Measurements from ENCODE around the gene RALGPS2. TPM values are rescaled to one million over a fixed set of nuclear protein-coding genes. Genes with fewer than 3 reads are reported as not detected.

Gene RALGPS2
- total RNA-seq, 5 donors from 2014 or later (not counting 1 experiment from before 2014, with no cell fraction given), result 11.2 to 17.5 (median 12.4) TPM

GRCh38 chr1:178810585-178810984, 85.5 kb downstream of the RALGPS2 start:
- Mint-ChIP-seq H3K4me3 (no peak overlapping the region), H3K36me3 (peaks cover 21% of the 10 kb centered on the region), H3K9me3 (no peaks in the 10 kb centered on the region), H3K4me1 (peaks cover 0 to 1% (median 0%) of the 10 kb centered on the region in 3 donors), H3K27ac (no peak overlapping the region), H3K27me3 (no peaks in the 10 kb centered on the region)
- Histone ChIP-seq H3K9me3 (no peaks in the 10 kb centered on the region), H3K27me3 (replicated peaks in 1 of 2; ENCODE audit: control insufficient read depth in 2 of 2, extremely low read depth in 1 of 2, insufficient read depth in 2 of 2, low read length in 1 of 2) (no peaks in the 10 kb centered on the region), H3K36me3 (ENCODE audit: control insufficient read depth in 2 of 2, extremely low read depth in 1 of 2, insufficient read depth in 1 of 2, low read length in 1 of 2) (no peaks in the 10 kb centered on the region), H3K4me3 (ENCODE audit: control insufficient read depth in 1 of 2, extremely low read depth in 1 of 2, low read length in 1 of 2) (no peak overlapping the region), H3K27ac (ENCODE audit: low read length) (no peak overlapping the region), H3K4me1 (ENCODE audit: control insufficient read depth in 1 of 2, extremely low read depth in 1 of 2, insufficient read depth in 2 of 2, low read length in 2 of 2) (no peaks in the 10 kb centered on the region)
- ChIA-PET POLR2A (no interaction called here), CTCF (no interaction called here)
- DNase-seq (no peak), ATAC-seq (replicated peaks in 1 of 4) (no peak)

- Mint-ChIP-seq H3K36me3 (peaks cover 18% of the 10 kb centered on the region), H3K4me1 (peaks cover 0 to 4% (median 0%) of the 10 kb centered on the region in 3 donors), H3K27ac (no peak overlapping the region), H3K4me3 (no peak overlapping the region), H3K27me3 (no peaks in the 10 kb centered on the region), H3K9me3 (peaks cover 0 to 1% (median 0%) of the 10 kb centered on the region in 3 donors)
- POLR2A ChIA-PET, result no interaction called here
- no peaks in the 10 kb centered on the region for H3K36me3 ChIP-seq (ENCODE audit: control insufficient read depth in 2 of 2, extremely low read depth in 1 of 2, insufficient read depth in 1 of 2, low read length in 1 of 2)
- H3K9me3 ChIP-seq, result no peaks in the 10 kb centered on the region
- H3K4me1 ChIP-seq (ENCODE audit: control insufficient read depth in 1 of 2, extremely low read depth in 1 of 2, insufficient read depth in 2 of 2, low read length in 2 of 2), result no peaks in the 10 kb centered on the region
- 100% methylated on average over 2 of the region's 2 CpGs for WGBS (ENCODE audit: insufficient coverage)
- DNase-seq, result no peak
- ATAC-seq (replicated peaks in 1 of 4), result no peak
- H3K27me3 ChIP-seq (replicated peaks in 1 of 2; ENCODE audit: control insufficient read depth in 2 of 2, extremely low read depth in 1 of 2, insufficient read depth in 2 of 2, low read length in 1 of 2), result no peaks in the 10 kb centered on the region
- H3K4me3 ChIP-seq (ENCODE audit: control insufficient read depth in 1 of 2, extremely low read depth in 1 of 2, low read length in 1 of 2), result no peak overlapping the region
- CTCF ChIA-PET, result interaction anchor here in 1 of 2 donors (0.7 kb wide), 1 partner anchor 12 kb away, joined by 5 read pairs; no protein-coding TSS in a partner anchor
- H3K27ac ChIP-seq (ENCODE audit: low read length), result no peak overlapping the region
Measured at GRCh38 chr1:178818416-178818815, 93.4 kb downstream of the RALGPS2 start.

- no peak overlapping the region for H3K4me3 ChIP-seq (ENCODE audit: control insufficient read depth in 1 of 2, extremely low read depth in 1 of 2, low read length in 1 of 2)
- H3K36me3 ChIP-seq (ENCODE audit: control insufficient read depth in 2 of 2, extremely low read depth in 1 of 2, insufficient read depth in 1 of 2, low read length in 1 of 2), result no peaks in the 10 kb centered on the region
- H3K27ac ChIP-seq (ENCODE audit: low read length), result no peak overlapping the region
- H3K27me3 Mint-ChIP-seq, result no peaks in the 10 kb centered on the region
- ChIA-PET CTCF (no interaction called here), POLR2A (no interaction called here)
- no peak overlapping the region for H3K27ac Mint-ChIP-seq
- peaks cover 0 to 4% (median 0%) of the 10 kb centered on the region in 3 donors for H3K4me1 Mint-ChIP-seq
- H3K4me1 ChIP-seq (ENCODE audit: control insufficient read depth in 1 of 2, extremely low read depth in 1 of 2, insufficient read depth in 2 of 2, low read length in 2 of 2), result no peaks in the 10 kb centered on the region
- H3K27me3 ChIP-seq (replicated peaks in 1 of 2; ENCODE audit: control insufficient read depth in 2 of 2, extremely low read depth in 1 of 2, insufficient read depth in 2 of 2, low read length in 1 of 2), result no peaks in the 10 kb centered on the region
- ATAC-seq (replicated peaks in 1 of 4) (no peak), DNase-seq (no peak)
- WGBS (ENCODE audit: insufficient coverage), result no CpG with 5 or more reads among the region's 4 CpGs
- H3K36me3 Mint-ChIP-seq, result peaks cover 25% of the 10 kb centered on the region
- peaks cover 0 to 8% (median 0%) of the 10 kb centered on the region in 3 donors for H3K9me3 Mint-ChIP-seq
- no peak overlapping the region for H3K4me3 Mint-ChIP-seq
- H3K9me3 ChIP-seq, result no peaks in the 10 kb centered on the region
Measured at GRCh38 chr1:178819123-178819522, 94.1 kb downstream of the RALGPS2 start.

GRCh38 chr1:178821134-178821866, 96.3 kb downstream of the RALGPS2 start:
- Mint-ChIP-seq H3K36me3 (peaks cover 27% of the 10 kb centered on the region), H3K4me3 (no peak overlapping the region), H3K4me1 (peaks cover 0 to 4% (median 0%) of the 10 kb centered on the region in 3 donors), H3K27ac (no peak overlapping the region), H3K9me3 (peaks cover 0 to 16% (median 0%) of the 10 kb centered on the region in 3 donors), H3K27me3 (no peaks in the 10 kb centered on the region)
- H3K4me3 ChIP-seq (ENCODE audit: control insufficient read depth in 1 of 2, extremely low read depth in 1 of 2, low read length in 1 of 2), result no peak overlapping the region
- no peaks in the 10 kb centered on the region for H3K4me1 ChIP-seq (ENCODE audit: control insufficient read depth in 1 of 2, extremely low read depth in 1 of 2, insufficient read depth in 2 of 2, low read length in 2 of 2)
- no peaks in the 10 kb centered on the region for H3K9me3 ChIP-seq
- no CpG with 5 or more reads among the region's 1 CpG for WGBS (ENCODE audit: insufficient coverage)
- ChIA-PET CTCF (no interaction called here), POLR2A (no interaction called here)
- H3K27me3 ChIP-seq (replicated peaks in 1 of 2; ENCODE audit: control insufficient read depth in 2 of 2, extremely low read depth in 1 of 2, insufficient read depth in 2 of 2, low read length in 1 of 2), result no peaks in the 10 kb centered on the region
- H3K27ac ChIP-seq (ENCODE audit: low read length), result no peak overlapping the region
- ATAC-seq (replicated peaks in 1 of 4) (no peak), DNase-seq (no peak)
- H3K36me3 ChIP-seq (ENCODE audit: control insufficient read depth in 2 of 2, extremely low read depth in 1 of 2, insufficient read depth in 1 of 2, low read length in 1 of 2), result no peaks in the 10 kb centered on the region

GRCh38 chr1:178825167-178825566, 100.1 kb downstream of the RALGPS2 start:
- Mint-ChIP-seq H3K4me3 (no peak overlapping the region), H3K27me3 (no peaks in the 10 kb centered on the region), H3K4me1 (peaks cover 0 to 4% (median 0%) of the 10 kb centered on the region in 3 donors), H3K36me3 (peaks cover 31% of the 10 kb centered on the region), H3K27ac (no peak overlapping the region), H3K9me3 (peaks cover 0 to 16% (median 0%) of the 10 kb centered on the region in 3 donors)
- no peaks in the 10 kb centered on the region for H3K4me1 ChIP-seq (ENCODE audit: control insufficient read depth in 1 of 2, extremely low read depth in 1 of 2, insufficient read depth in 2 of 2, low read length in 2 of 2)
- WGBS (ENCODE audit: insufficient coverage), result 60% methylated on average over 2 of the region's 2 CpGs
- H3K9me3 ChIP-seq, result no peaks in the 10 kb centered on the region
- H3K27me3 ChIP-seq (replicated peaks in 1 of 2; ENCODE audit: control insufficient read depth in 2 of 2, extremely low read depth in 1 of 2, insufficient read depth in 2 of 2, low read length in 1 of 2), result no peaks in the 10 kb centered on the region
- DNase-seq, result no peak
- ChIA-PET CTCF (interaction anchor here in 1 of 2 donors (0.7 kb wide), 1 partner anchor 56 kb away, joined by 3 read pairs; no protein-coding TSS in a partner anchor), POLR2A (no interaction called here)
- H3K27ac ChIP-seq (ENCODE audit: low read length), result no peak overlapping the region
- no peaks in the 10 kb centered on the region for H3K36me3 ChIP-seq (ENCODE audit: control insufficient read depth in 2 of 2, extremely low read depth in 1 of 2, insufficient read depth in 1 of 2, low read length in 1 of 2)
- no peak for ATAC-seq (replicated peaks in 1 of 4)
- no peak overlapping the region for H3K4me3 ChIP-seq (ENCODE audit: control insufficient read depth in 1 of 2, extremely low read depth in 1 of 2, low read length in 1 of 2)

GRCh38 chr1:178844436-178844835, 119.4 kb downstream of the RALGPS2 start:
- no peak overlapping the region for H3K4me3 Mint-ChIP-seq
- CTCF ChIA-PET, result no interaction called here
- POLR2A ChIA-PET, result interaction anchor here in 1 of 2 donors (0.6 kb wide), 1 partner anchor 1170 kb away, joined by 3 read pairs; no protein-coding TSS in a partner anchor

More at GRCh38 chr1:178844436-178844835, 119.4 kb downstream of the RALGPS2 start:
- no CpG with 5 or more reads among the region's 3 CpGs for WGBS (ENCODE audit: insufficient coverage)
- Histone ChIP-seq H3K4me1 (ENCODE audit: control insufficient read depth in 1 of 2, extremely low read depth in 1 of 2, insufficient read depth in 2 of 2, low read length in 2 of 2) (no peaks in the 10 kb centered on the region), H3K27ac (ENCODE audit: low read length) (no peak overlapping the region), H3K36me3 (ENCODE audit: control insufficient read depth in 2 of 2, extremely low read depth in 1 of 2, insufficient read depth in 1 of 2, low read length in 1 of 2) (no peaks in the 10 kb centered on the region), H3K4me3 (ENCODE audit: control insufficient read depth in 1 of 2, extremely low read depth in 1 of 2, low read length in 1 of 2) (no peak overlapping the region), H3K9me3 (no peaks in the 10 kb centered on the region), H3K27me3 (replicated peaks in 1 of 2; ENCODE audit: control insufficient read depth in 2 of 2, extremely low read depth in 1 of 2, insufficient read depth in 2 of 2, low read length in 1 of 2) (no peaks in the 10 kb centered on the region)
- no peaks in the 10 kb centered on the region for H3K27me3 Mint-ChIP-seq
- no peak for DNase-seq
- peaks cover 0 to 4% (median 3%) of the 10 kb centered on the region in 3 donors for H3K9me3 Mint-ChIP-seq
- H3K36me3 Mint-ChIP-seq, result no peaks in the 10 kb centered on the region
- H3K27ac Mint-ChIP-seq, result no peak overlapping the region
- no peak for ATAC-seq (replicated peaks in 1 of 4)
- H3K4me1 Mint-ChIP-seq, result no peaks in the 10 kb centered on the region

Measured in T-cell (primary cell).